22Rv1 (cell line): ENCODE data around the gene SHANK1.

Source experiments
- ZFX ChIP-seq: fragments of 450-650 bp; IDR thresholded peaks from 2 replicates; pipeline ENCODE4 v1.6.1; 2017; ENCODE audit warnings: antibody characterized with exemption, borderline replicate concordance
- TF ChIP-seq, protein P1 (sequence below): fragments of 450-650 bp; IDR thresholded peaks from 2 replicates; pipeline ENCODE4 v1.5.1; 2017; ENCODE audit warnings: mild to moderate bottlenecking

DNA sequence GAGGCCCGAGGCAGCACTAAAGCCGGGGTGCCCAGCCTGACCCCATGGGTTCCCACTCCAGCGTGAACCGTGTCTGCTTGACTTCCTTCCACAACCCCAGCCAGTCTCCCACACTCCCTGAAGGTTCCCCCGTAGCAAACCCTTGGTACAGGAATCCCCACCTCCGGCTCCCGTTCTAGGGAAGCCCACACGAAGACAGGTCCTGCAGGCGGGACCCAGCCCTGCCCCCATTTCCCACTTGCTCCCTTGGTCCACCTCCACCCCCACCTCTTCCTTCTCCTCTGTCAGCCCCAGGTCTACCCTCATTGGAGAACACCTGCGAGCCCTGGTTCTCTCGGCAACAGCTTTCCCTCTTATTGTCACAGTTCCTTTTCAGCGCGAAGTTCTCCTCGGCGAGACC, 46.5 kb downstream of the SHANK1 start:
- TF ChIP-seq, protein P1, sequence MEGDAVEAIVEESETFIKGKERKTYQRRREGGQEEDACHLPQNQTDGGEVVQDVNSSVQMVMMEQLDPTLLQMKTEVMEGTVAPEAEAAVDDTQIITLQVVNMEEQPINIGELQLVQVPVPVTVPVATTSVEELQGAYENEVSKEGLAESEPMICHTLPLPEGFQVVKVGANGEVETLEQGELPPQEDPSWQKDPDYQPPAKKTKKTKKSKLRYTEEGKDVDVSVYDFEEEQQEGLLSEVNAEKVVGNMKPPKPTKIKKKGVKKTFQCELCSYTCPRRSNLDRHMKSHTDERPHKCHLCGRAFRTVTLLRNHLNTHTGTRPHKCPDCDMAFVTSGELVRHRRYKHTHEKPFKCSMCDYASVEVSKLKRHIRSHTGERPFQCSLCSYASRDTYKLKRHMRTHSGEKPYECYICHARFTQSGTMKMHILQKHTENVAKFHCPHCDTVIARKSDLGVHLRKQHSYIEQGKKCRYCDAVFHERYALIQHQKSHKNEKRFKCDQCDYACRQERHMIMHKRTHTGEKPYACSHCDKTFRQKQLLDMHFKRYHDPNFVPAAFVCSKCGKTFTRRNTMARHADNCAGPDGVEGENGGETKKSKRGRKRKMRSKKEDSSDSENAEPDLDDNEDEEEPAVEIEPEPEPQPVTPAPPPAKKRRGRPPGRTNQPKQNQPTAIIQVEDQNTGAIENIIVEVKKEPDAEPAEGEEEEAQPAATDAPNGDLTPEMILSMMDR = no peak
- no peak for TF ChIP-seq ZFX
